Naive thymus-derived CD4-positive, alpha-beta T cell (primary cell): Measurements from ENCODE around the gene ZBTB20. TPM values are rescaled to one million over a fixed set of nuclear protein-coding genes. Genes with fewer than 3 reads are reported as not detected.

Experiments
- ATAC-seq: fragments of 150-1000 bp; cut with Tn5 transposase; 2 replicates; pipeline ENCODE4 v1.10.0; 2021; ENCODE audit warnings: mild to moderate bottlenecking, moderate library complexity
- CTCF ChIA-PET: fragments of 350-600 bp; sonication (Branson Sonifier 250); formaldehyde crosslinking; loops from one replicate; lab custom pipeline; 2021; ENCODE audit warnings: antibody characterized with exemption; lab: Charles Lee
- POLR2A ChIA-PET: fragments of 350-600 bp; sonication (Branson Sonifier 250); formaldehyde crosslinking; loops from one replicate; lab custom pipeline; 2021; ENCODE audit warnings: antibody characterized with exemption, inconsistent platforms; lab: Charles Lee
- DNase-seq, 9 donors: peaks; one replicate each; pipeline versions ENCODE4 v3.0.0 to v3.0.0-alpha.2; 2020 to 2022; ENCODE audit warnings: mixed read lengths in 1 of 9
- H3K27ac ChIP-seq: one replicate; pipeline ENCODE4 v1.7.0; 2013; ENCODE audit warnings: mild to moderate bottlenecking, low read depth, low read length, moderate library complexity
- H3K27me3 ChIP-seq, 2 donors: one replicate each; pipeline ENCODE4 v1.7.0; 2013; ENCODE audit warnings: low read length in 2 of 2, mild to moderate bottlenecking in 2 of 2, moderate library complexity in 2 of 2; ENCODE audit not compliant: control insufficient read depth in 2 of 2, insufficient read depth in 2 of 2
- H3K36me3 ChIP-seq, 3 experiments: 1 replicate in 2 of 3; 2 replicates in 1 of 3; pipeline ENCODE4 v1.7.0; 2013; ENCODE audit warnings: low read length in 3 of 3, mild to moderate bottlenecking in 3 of 3, moderate library complexity in 1 of 3; ENCODE audit not compliant: insufficient read depth in 3 of 3, control insufficient read depth in 2 of 3
- H3K4me1 ChIP-seq, 2 donors: one replicate each; pipeline ENCODE4 v1.7.0; 2013; ENCODE audit warnings: low read length in 2 of 2, mild to moderate bottlenecking in 2 of 2, moderate library complexity in 1 of 2; ENCODE audit not compliant: control insufficient read depth in 2 of 2, insufficient read depth in 2 of 2
- H3K4me3 ChIP-seq: 2 replicates; pipeline ENCODE4 v1.7.0; 2013; ENCODE audit warnings: mild to moderate bottlenecking, low read length
- H3K9me3 ChIP-seq, 3 experiments: 1 replicate in 2 of 3; 2 replicates in 1 of 3; pipeline ENCODE4 v1.7.0; 2013; ENCODE audit warnings: low read length in 3 of 3; ENCODE audit not compliant: control insufficient read depth in 2 of 3
- H3K27ac Mint-ChIP-seq, 9 donors: one replicate each; pipeline ENCODE4 v1.8.0; 2020 to 2022; ENCODE audit warnings: mixed read lengths in 9 of 9, mild to moderate bottlenecking in 8 of 9, moderate library complexity in 5 of 9, inconsistent platforms in 2 of 9
- H3K27me3 Mint-ChIP-seq, 5 donors: one replicate each; pipeline ENCODE4 v1.8.0; 2021 to 2022; ENCODE audit warnings: mixed read lengths in 5 of 5, mild to moderate bottlenecking in 1 of 5
- H3K36me3 Mint-ChIP-seq, 5 donors: one replicate each; pipeline ENCODE4 v1.8.0; 2020 to 2022; ENCODE audit warnings: mixed read lengths in 5 of 5, mild to moderate bottlenecking in 3 of 5, inconsistent platforms in 1 of 5
- H3K4me1 Mint-ChIP-seq, 7 donors: one replicate each; pipeline ENCODE4 v1.8.0; 2020 to 2022; ENCODE audit warnings: mixed read lengths in 7 of 7, mild to moderate bottlenecking in 3 of 7, inconsistent platforms in 1 of 7
- H3K4me3 Mint-ChIP-seq, 10 donors: one replicate each; pipeline ENCODE4 v1.8.0; 2020 to 2022; ENCODE audit warnings: mild to moderate bottlenecking in 10 of 10, mixed read lengths in 10 of 10, moderate library complexity in 6 of 10, inconsistent platforms in 2 of 10
- H3K9me3 Mint-ChIP-seq, 11 donors: one replicate each; pipeline ENCODE4 v1.8.0; 2020 to 2022; ENCODE audit warnings: mixed read lengths in 11 of 11, mild to moderate bottlenecking in 4 of 11, inconsistent platforms in 1 of 11, moderate library complexity in 1 of 11
- intact Hi-C, 2 donors: fragments of 100-400 bp; cut with micrococcal nuclease; formaldehyde crosslinking; loops; one replicate each; pipeline ENCODE4 v1.15.1; 2023
- polyA plus RNA-seq, 2 donors: library from polyadenylated mRNA; unstranded; fragments of 300-500 nt; fragmentation: Illumina TruSeq; gene quantifications; one replicate each; pipeline ENCODE4 v1.2.3, GENCODE V29; 2021
- total RNA-seq, 6 experiments: library from RNA in 5 of 6; stranded (reverse) in 5 of 6; gene quantifications; 1 replicate in 5 of 6; 2 replicates in 1 of 6; pipeline ENCODE4 v1.2.3 and lab custom pipeline; 2021 to 2026

ZBTB20 gene
- total and polyA plus RNA-seq, 7 experiments from 2014 or later: 14.9 to 69.5 (median 59.2) TPM

- POLR2A ChIA-PET: no interaction called here
- CTCF ChIA-PET: interaction anchor here (0.6 kb wide), 1 partner anchor 1315 kb away, joined by 4 read pairs; no protein-coding TSS in a partner anchor
Measured at GRCh38 chr3:114994554-114995341, 152.3 kb downstream of the ZBTB20 start.

GRCh38 chr3:114985776-114986175 lies 161.3 kb downstream of the ZBTB20 start:
- Mint-ChIP-seq H3K27me3 (no peaks in the 10 kb centered on the region), H3K4me3 (no peak overlapping the region), H3K27ac (no peak overlapping the region)

More at GRCh38 chr3:114994554-114995341, 152.3 kb downstream of the ZBTB20 start:
- no peaks in the 10 kb centered on the region for H3K27me3 ChIP-seq
- H3K27ac ChIP-seq: no peak overlapping the region
- no peak overlapping the region for H3K27ac Mint-ChIP-seq
- no peak for DNase-seq
- no peak overlapping the region for H3K4me3 ChIP-seq
- peaks cover 7 to 51% (median 40%) of the 10 kb centered on the region in 5 donors for H3K36me3 Mint-ChIP-seq
- no peaks in the 10 kb centered on the region for H3K27me3 Mint-ChIP-seq
- peaks cover 0 to 23% (median 4%) of the 10 kb centered on the region in 7 donors for H3K4me1 Mint-ChIP-seq
- H3K36me3 ChIP-seq: peaks cover 0 to 4% (median 0%) of the 10 kb centered on the region in 3 experiments
- intact Hi-C loops: no loop called here
- no peak for ATAC-seq
- H3K4me1 ChIP-seq: no peaks in the 10 kb centered on the region
- no peaks in the 10 kb centered on the region for H3K9me3 ChIP-seq
- H3K4me3 Mint-ChIP-seq: no peak overlapping the region
- peaks cover 3 to 42% (median 15%) of the 10 kb centered on the region in 11 donors for H3K9me3 Mint-ChIP-seq

GRCh38 chr3:114983248-114983647 lies 163.8 kb downstream of the ZBTB20 start:
- POLR2A ChIA-PET: no interaction called here
- DNase-seq: no peak

More at GRCh38 chr3:114985776-114986175, 161.3 kb downstream of the ZBTB20 start:
- intact Hi-C loops: no loop called here
- H3K9me3 ChIP-seq: no peaks in the 10 kb centered on the region
- ChIA-PET POLR2A (no interaction called here), CTCF (no interaction called here)
- no peak for ATAC-seq
- no peaks in the 10 kb centered on the region for H3K4me1 ChIP-seq
- no peaks in the 10 kb centered on the region for H3K27me3 ChIP-seq
- no peaks in the 10 kb centered on the region for H3K36me3 ChIP-seq
- Mint-ChIP-seq H3K36me3 (peaks cover 0 to 26% (median 7%) of the 10 kb centered on the region in 5 donors), H3K9me3 (peaks cover 0 to 7% (median 5%) of the 10 kb centered on the region in 11 donors), H3K4me1 (peaks cover 0 to 23% (median 8%) of the 10 kb centered on the region in 7 donors)
- DNase-seq: no peak
- H3K27ac ChIP-seq: no peak overlapping the region
- no peak overlapping the region for H3K4me3 ChIP-seq

GRCh38 chr3:114974387-114974786 lies 172.7 kb downstream of the ZBTB20 start:
- Histone ChIP-seq H3K4me1 (no peaks in the 10 kb centered on the region), H3K4me3 (no peak overlapping the region), H3K27ac (no peak overlapping the region), H3K36me3 (no peaks in the 10 kb centered on the region), H3K9me3 (no peaks in the 10 kb centered on the region), H3K27me3 (no peaks in the 10 kb centered on the region)
- ATAC-seq: no peak
- H3K27me3 Mint-ChIP-seq: no peaks in the 10 kb centered on the region
- no peak overlapping the region for H3K27ac Mint-ChIP-seq
- ChIA-PET CTCF (no interaction called here), POLR2A (no interaction called here)
- H3K4me1 Mint-ChIP-seq: peaks cover 0 to 14% (median 9%) of the 10 kb centered on the region in 7 donors
- H3K9me3 Mint-ChIP-seq: peaks cover 0 to 2% (median 0%) of the 10 kb centered on the region in 11 donors
- intact Hi-C loops: no loop called here
- H3K4me3 Mint-ChIP-seq: no peak overlapping the region
- no peak for DNase-seq
- peaks cover 0 to 53% (median 37%) of the 10 kb centered on the region in 5 donors for H3K36me3 Mint-ChIP-seq

More at GRCh38 chr3:114983248-114983647, 163.8 kb downstream of the ZBTB20 start:
- intact Hi-C loops: no loop called here
- peaks cover 0 to 19% (median 8%) of the 10 kb centered on the region in 7 donors for H3K4me1 Mint-ChIP-seq
- Histone ChIP-seq H3K27ac (no peak overlapping the region), H3K4me3 (no peak overlapping the region), H3K27me3 (no peaks in the 10 kb centered on the region), H3K36me3 (no peaks in the 10 kb centered on the region), H3K9me3 (no peaks in the 10 kb centered on the region), H3K4me1 (no peaks in the 10 kb centered on the region)
- no peaks in the 10 kb centered on the region for H3K9me3 Mint-ChIP-seq
- CTCF ChIA-PET: no interaction called here
- no peak overlapping the region for H3K4me3 Mint-ChIP-seq
- H3K27ac Mint-ChIP-seq: no peak overlapping the region
- H3K36me3 Mint-ChIP-seq: peaks cover 0 to 23% (median 6%) of the 10 kb centered on the region in 5 donors
- H3K27me3 Mint-ChIP-seq: no peaks in the 10 kb centered on the region
- no peak for ATAC-seq

GRCh38 chr3:114973536-114973935 lies 173.6 kb downstream of the ZBTB20 start:
- no peaks in the 10 kb centered on the region for H3K27me3 ChIP-seq
- CTCF ChIA-PET: no interaction called here
- H3K9me3 ChIP-seq: no peaks in the 10 kb centered on the region
- H3K36me3 Mint-ChIP-seq: peaks cover 0 to 60% (median 37%) of the 10 kb centered on the region in 5 donors
- H3K27ac Mint-ChIP-seq: no peak overlapping the region
- H3K4me1 Mint-ChIP-seq: peaks cover 0 to 14% (median 9%) of the 10 kb centered on the region in 7 donors
- DNase-seq (no peak), ATAC-seq (no peak)
- H3K27me3 Mint-ChIP-seq: no peaks in the 10 kb centered on the region
- no peaks in the 10 kb centered on the region for H3K36me3 ChIP-seq
- H3K4me3 ChIP-seq: no peak overlapping the region
- no peak overlapping the region for H3K4me3 Mint-ChIP-seq
- H3K4me1 ChIP-seq: no peaks in the 10 kb centered on the region
- POLR2A ChIA-PET: interaction anchor here (0.5 kb wide), 1 partner anchor 827 kb away, joined by 3 read pairs; no protein-coding TSS in a partner anchor
- intact Hi-C loops: no loop called here
- peaks cover 0 to 2% (median 0%) of the 10 kb centered on the region in 11 donors for H3K9me3 Mint-ChIP-seq
- no peak overlapping the region for H3K27ac ChIP-seq

GRCh38 chr3:114967168-114967567 lies 179.9 kb downstream of the ZBTB20 start:
- H3K4me3 ChIP-seq: no peak overlapping the region
- Mint-ChIP-seq H3K4me3 (no peak overlapping the region), H3K27ac (no peak overlapping the region), H3K27me3 (no peaks in the 10 kb centered on the region), H3K9me3 (peaks cover 0 to 2% (median 0%) of the 10 kb centered on the region in 11 donors), H3K4me1 (peaks cover 0 to 5% (median 0%) of the 10 kb centered on the region in 7 donors), H3K36me3 (peaks cover 0 to 55% (median 32%) of the 10 kb centered on the region in 5 donors)
- H3K27me3 ChIP-seq: no peaks in the 10 kb centered on the region
- no peaks in the 10 kb centered on the region for H3K9me3 ChIP-seq
- ATAC-seq (no peak), DNase-seq (no peak)
- ChIA-PET CTCF (no interaction called here), POLR2A (no interaction called here)
- H3K27ac ChIP-seq: no peak overlapping the region
- intact Hi-C loops: no loop called here
- no peaks in the 10 kb centered on the region for H3K36me3 ChIP-seq
- H3K4me1 ChIP-seq: no peaks in the 10 kb centered on the region
